CD4-positive, alpha-beta T cell (primary cell): ENCODE measurements around the gene BLNK. TPM values are rescaled to one million over a fixed set of nuclear protein-coding genes. Genes with fewer than 3 reads are reported as not detected.

Experiments
- ATAC-seq: fragments of 200-7000 bp; cut with Tn5 transposase; one replicate; pipeline ENCODE4 v1.10.0; 2022; ENCODE audit warnings: mild to moderate bottlenecking; ENCODE audit not compliant: poor library complexity
- CTCF ChIA-PET: fragments of 350-600 bp; sonication (Branson Sonifier 250); formaldehyde crosslinking; loops from one replicate; lab custom pipeline; 2021; ENCODE audit warnings: antibody characterized with exemption, inconsistent platforms; lab: Charles Lee
- POLR2A ChIA-PET: fragments of 350-600 bp; sonication (Branson Sonifier 250); formaldehyde crosslinking; loops from one replicate; lab custom pipeline; 2021; ENCODE audit warnings: antibody characterized with exemption, inconsistent platforms; lab: Charles Lee
- DNase-seq, 14 experiments: peaks; one replicate each; pipeline ENCODE4 v3.0.0-alpha.2; 2013 to 2020; ENCODE audit warnings: mixed read lengths in 2 of 14
- H3K27ac ChIP-seq, 2 donors: one replicate each; pipeline versions ENCODE4 v1.5.1 to v1.7.0; 2013; ENCODE audit warnings: low read length in 2 of 2, low read depth in 1 of 2, mild to moderate bottlenecking in 1 of 2
- H3K27me3 ChIP-seq, 2 experiments: 1 replicate in 1 of 2; 2 replicates in 1 of 2; pipeline versions ENCODE4 v1.6.1 to v1.7.0; 2013; ENCODE audit warnings: low read length in 2 of 2, control low read depth in 1 of 2, mild to moderate bottlenecking in 1 of 2, moderate library complexity in 1 of 2; ENCODE audit not compliant: insufficient read depth in 2 of 2, control insufficient read depth in 1 of 2
- H3K36me3 ChIP-seq: one replicate; pipeline ENCODE4 v1.6.1; 2013; ENCODE audit warnings: low read length, control low read depth; ENCODE audit not compliant: insufficient read depth
- H3K4me1 ChIP-seq: one replicate; pipeline ENCODE4 v1.6.1; 2013; ENCODE audit warnings: low read length, control low read depth; ENCODE audit not compliant: insufficient read depth
- H3K4me3 ChIP-seq: one replicate; pipeline ENCODE4 v1.5.1; 2013; ENCODE audit warnings: mild to moderate bottlenecking, low read length, moderate library complexity
- H3K9me3 ChIP-seq, 2 experiments: 1 replicate in 1 of 2; 2 replicates in 1 of 2; pipeline versions ENCODE4 v1.6.1 to v1.7.0; 2013; ENCODE audit warnings: low read length in 2 of 2, mild to moderate bottlenecking in 2 of 2, control low read depth in 1 of 2, moderate library complexity in 1 of 2; ENCODE audit not compliant: control insufficient read depth in 1 of 2, insufficient read depth in 1 of 2
- H3K27ac Mint-ChIP-seq: one replicate; pipeline ENCODE4 v1.8.0; 2020; ENCODE audit warnings: mixed read lengths
- H3K27me3 Mint-ChIP-seq: one replicate; pipeline ENCODE4 v1.8.0; 2021; ENCODE audit warnings: mixed read lengths
- H3K36me3 Mint-ChIP-seq: one replicate; pipeline ENCODE4 v1.8.0; 2021; ENCODE audit warnings: low read depth, mixed read lengths
- H3K4me1 Mint-ChIP-seq: one replicate; pipeline ENCODE4 v1.8.0; 2021; ENCODE audit warnings: low read depth, mixed read lengths
- H3K4me3 Mint-ChIP-seq: one replicate; pipeline ENCODE4 v1.8.0; 2020; ENCODE audit warnings: mild to moderate bottlenecking, mixed read lengths
- H3K9me3 Mint-ChIP-seq: one replicate; pipeline ENCODE4 v1.8.0; 2020; ENCODE audit warnings: mixed read lengths
- intact Hi-C, 2 experiments: fragments of 100-400 bp; cut with DNase I in 1 of 2; cut with micrococcal nuclease in 1 of 2; formaldehyde crosslinking; loops; one replicate each; pipeline versions ENCODE4 v1.15.1 to v1.9.0; 2023 to 2025; cut with DNase I, micrococcal nuclease
- total RNA-seq, 174 experiments: library from RNA in 2 of 174; stranded (reverse) in 2 of 174; gene quantifications; one replicate each; pipeline ENCODE4 v1.2.3 and lab custom pipeline; 2021 to 2026
- TF ChIP-seq, protein P1 (sequence below): fragments of 200-600 bp; IDR thresholded peaks from one replicate; pipeline ENCODE4 v1.8.0; 2022; ENCODE audit warnings: antibody characterized with exemption, mild to moderate bottlenecking

Gene BLNK
- total RNA-seq, 2 experiments from 2014 or later, result not detected

- Mint-ChIP-seq H3K9me3 (peaks cover 23% of the 10 kb centered on the region), H3K27ac (no peak overlapping the region), H3K36me3 (peaks cover 4% of the 10 kb centered on the region), H3K27me3 (peaks cover 18% of the 10 kb centered on the region), H3K4me1 (no peaks in the 10 kb centered on the region), H3K4me3 (no peak overlapping the region)
- Histone ChIP-seq H3K9me3 (peaks cover 14 to 27% of the 10 kb centered on the region in 2 experiments), H3K27ac (no peak overlapping the region), H3K4me1 (no peaks in the 10 kb centered on the region), H3K4me3 (no peak overlapping the region), H3K36me3 (no peaks in the 10 kb centered on the region), H3K27me3 (peaks cover 0 to 6% of the 10 kb centered on the region in 2 experiments)
- intact Hi-C loops, result no loop called here
- no peak for ATAC-seq
- TF ChIP-seq, protein P1, sequence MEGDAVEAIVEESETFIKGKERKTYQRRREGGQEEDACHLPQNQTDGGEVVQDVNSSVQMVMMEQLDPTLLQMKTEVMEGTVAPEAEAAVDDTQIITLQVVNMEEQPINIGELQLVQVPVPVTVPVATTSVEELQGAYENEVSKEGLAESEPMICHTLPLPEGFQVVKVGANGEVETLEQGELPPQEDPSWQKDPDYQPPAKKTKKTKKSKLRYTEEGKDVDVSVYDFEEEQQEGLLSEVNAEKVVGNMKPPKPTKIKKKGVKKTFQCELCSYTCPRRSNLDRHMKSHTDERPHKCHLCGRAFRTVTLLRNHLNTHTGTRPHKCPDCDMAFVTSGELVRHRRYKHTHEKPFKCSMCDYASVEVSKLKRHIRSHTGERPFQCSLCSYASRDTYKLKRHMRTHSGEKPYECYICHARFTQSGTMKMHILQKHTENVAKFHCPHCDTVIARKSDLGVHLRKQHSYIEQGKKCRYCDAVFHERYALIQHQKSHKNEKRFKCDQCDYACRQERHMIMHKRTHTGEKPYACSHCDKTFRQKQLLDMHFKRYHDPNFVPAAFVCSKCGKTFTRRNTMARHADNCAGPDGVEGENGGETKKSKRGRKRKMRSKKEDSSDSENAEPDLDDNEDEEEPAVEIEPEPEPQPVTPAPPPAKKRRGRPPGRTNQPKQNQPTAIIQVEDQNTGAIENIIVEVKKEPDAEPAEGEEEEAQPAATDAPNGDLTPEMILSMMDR, result no peak
- DNase-seq, result no peak
- ChIA-PET POLR2A (no interaction called here), CTCF (no interaction called here)
These were observed 94.4 kb downstream of the BLNK start for GRCh38 chr10:96176985-96177384.

DNA sequence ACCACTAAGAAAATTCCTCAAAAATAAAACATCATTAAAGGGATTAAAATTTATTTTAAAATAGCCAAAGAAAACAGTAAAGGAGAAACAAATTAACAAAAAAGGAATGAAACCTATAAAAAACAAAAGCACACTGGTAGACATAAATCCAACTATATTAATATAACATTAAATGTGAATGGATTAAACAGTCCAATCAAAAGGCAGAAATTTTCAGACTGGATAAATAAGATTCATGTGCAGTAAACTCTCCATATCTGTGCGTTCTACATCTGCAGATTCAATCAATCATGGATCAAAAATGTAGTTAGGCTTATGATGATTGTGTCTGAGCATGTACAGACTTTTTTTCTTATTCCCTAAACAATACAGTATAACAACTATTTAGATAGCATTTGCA, 98.7 kb downstream of the BLNK start:
- Histone ChIP-seq H3K4me3 (no peak overlapping the region), H3K9me3 (peaks cover 25 to 60% of the 10 kb centered on the region in 2 experiments), H3K27ac (no peak overlapping the region), H3K36me3 (no peaks in the 10 kb centered on the region), H3K27me3 (peaks cover 0 to 6% of the 10 kb centered on the region in 2 experiments), H3K4me1 (no peaks in the 10 kb centered on the region)
- ATAC-seq (no peak), DNase-seq (no peak)
- H3K9me3 Mint-ChIP-seq, result peaks cover 21% of the 10 kb centered on the region
- POLR2A ChIA-PET, result no interaction called here
- TF ChIP-seq, protein P1, result no peak
- no peaks in the 10 kb centered on the region for H3K4me1 Mint-ChIP-seq
- intact Hi-C loops, result no loop called here
- CTCF ChIA-PET, result no interaction called here
- H3K36me3 Mint-ChIP-seq, result peaks cover 4% of the 10 kb centered on the region
- no peak overlapping the region for H3K4me3 Mint-ChIP-seq
- H3K27ac Mint-ChIP-seq, result no peak overlapping the region
- peaks cover 13% of the 10 kb centered on the region for H3K27me3 Mint-ChIP-seq

DNA sequence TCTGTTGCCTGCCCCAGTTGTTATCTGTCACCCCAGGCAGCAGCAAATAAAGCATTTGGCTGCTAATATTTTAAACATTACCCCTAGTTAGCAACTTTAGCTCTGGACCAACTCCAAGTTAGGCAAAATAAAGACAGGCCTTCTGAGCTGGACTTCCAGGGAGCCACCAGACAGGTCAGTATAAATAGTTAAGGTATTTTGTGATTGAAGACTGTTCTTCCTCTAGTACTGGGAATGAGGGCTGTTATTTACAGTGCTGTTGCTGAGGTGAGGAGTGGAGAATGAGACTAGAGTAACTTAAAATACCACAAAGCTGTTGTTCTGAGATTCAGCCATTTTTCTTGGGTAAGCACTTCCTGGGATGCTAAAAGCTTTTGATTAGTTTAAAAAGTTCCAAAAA, 101.1 kb downstream of the BLNK start:
- peaks cover 21 to 59% of the 10 kb centered on the region in 2 experiments for H3K9me3 ChIP-seq

More for the DNA sequence above, 101.1 kb downstream of the BLNK start:
- no peak overlapping the region for H3K4me3 Mint-ChIP-seq
- DNase-seq (no peak), ATAC-seq (no peak)
- peaks cover 15% of the 10 kb centered on the region for H3K9me3 Mint-ChIP-seq
- H3K27ac Mint-ChIP-seq, result no peak overlapping the region
- TF ChIP-seq, protein P1, result no peak
- peaks cover 0 to 4% of the 10 kb centered on the region in 2 experiments for H3K27me3 ChIP-seq
- ChIA-PET POLR2A (no interaction called here), CTCF (no interaction called here)
- no peaks in the 10 kb centered on the region for H3K36me3 ChIP-seq
- H3K27me3 Mint-ChIP-seq, result peaks cover 11% of the 10 kb centered on the region
- peaks cover 5% of the 10 kb centered on the region for H3K36me3 Mint-ChIP-seq
- H3K4me1 Mint-ChIP-seq, result no peaks in the 10 kb centered on the region
- intact Hi-C loops, result no loop called here
- no peak overlapping the region for H3K27ac ChIP-seq
- H3K4me3 ChIP-seq, result no peak overlapping the region
- no peaks in the 10 kb centered on the region for H3K4me1 ChIP-seq
